ENCODE data around the gene FAM200C. TPM values are rescaled to one million over a fixed set of nuclear protein-coding genes. Genes with fewer than 3 reads are reported as not detected.

The FAM200C gene
- polyA plus RNA-seq, 1 donor (not counting 4 experiments of a cell fraction or from before 2014, with no cell fraction given) = 1.7 TPM

DNA sequence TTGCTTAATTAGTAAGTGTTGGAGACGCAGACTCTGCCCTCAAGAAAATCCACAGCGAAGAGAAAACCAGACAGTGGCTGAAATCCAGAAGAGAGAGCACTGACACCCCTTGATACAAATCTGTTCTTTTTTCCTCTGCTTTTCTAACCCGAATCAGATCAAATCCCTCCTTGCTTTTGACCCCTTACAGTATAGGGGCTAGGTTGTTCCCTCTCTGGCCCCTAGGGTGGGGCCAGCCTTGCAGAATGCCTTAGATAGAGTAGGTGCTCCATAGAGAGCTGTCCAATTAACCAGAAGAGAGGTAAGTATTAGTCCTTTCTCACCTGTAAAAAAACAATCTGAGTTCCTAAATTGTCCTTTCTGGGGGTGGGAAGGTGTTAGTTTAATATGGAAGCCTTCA lies 39.5 kb downstream of the FAM200C start:
- no peaks in the 10 kb centered on the region for H4K20me1 ChIP-seq (ENCODE audit: control insufficient read depth, extremely low read depth, insufficient read depth, low read length)
- TF ChIP-seq EZH2 (IDR thresholded peaks at IDR 0.05; ENCODE audit: low read length) = no peak
- TF ChIP-seq, protein P1, sequence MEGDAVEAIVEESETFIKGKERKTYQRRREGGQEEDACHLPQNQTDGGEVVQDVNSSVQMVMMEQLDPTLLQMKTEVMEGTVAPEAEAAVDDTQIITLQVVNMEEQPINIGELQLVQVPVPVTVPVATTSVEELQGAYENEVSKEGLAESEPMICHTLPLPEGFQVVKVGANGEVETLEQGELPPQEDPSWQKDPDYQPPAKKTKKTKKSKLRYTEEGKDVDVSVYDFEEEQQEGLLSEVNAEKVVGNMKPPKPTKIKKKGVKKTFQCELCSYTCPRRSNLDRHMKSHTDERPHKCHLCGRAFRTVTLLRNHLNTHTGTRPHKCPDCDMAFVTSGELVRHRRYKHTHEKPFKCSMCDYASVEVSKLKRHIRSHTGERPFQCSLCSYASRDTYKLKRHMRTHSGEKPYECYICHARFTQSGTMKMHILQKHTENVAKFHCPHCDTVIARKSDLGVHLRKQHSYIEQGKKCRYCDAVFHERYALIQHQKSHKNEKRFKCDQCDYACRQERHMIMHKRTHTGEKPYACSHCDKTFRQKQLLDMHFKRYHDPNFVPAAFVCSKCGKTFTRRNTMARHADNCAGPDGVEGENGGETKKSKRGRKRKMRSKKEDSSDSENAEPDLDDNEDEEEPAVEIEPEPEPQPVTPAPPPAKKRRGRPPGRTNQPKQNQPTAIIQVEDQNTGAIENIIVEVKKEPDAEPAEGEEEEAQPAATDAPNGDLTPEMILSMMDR (optimal IDR thresholded peaks at IDR 0.05 in 1 of 3, IDR thresholded peaks at IDR 0.05 in 1 of 3, conservative IDR thresholded peaks at IDR 0.05 in 1 of 3; ENCODE audit: extremely low read depth in 1 of 3, insufficient read depth in 2 of 3, low read length in 3 of 3) = no peak
- no peaks in the 10 kb centered on the region for H3K79me2 ChIP-seq (ENCODE audit: control insufficient read depth, insufficient read depth, low read length)
- no peaks in the 10 kb centered on the region for H3K9me1 ChIP-seq (ENCODE audit: control insufficient read depth, extremely low read depth, insufficient read depth, low read length)
- H3K4me2 ChIP-seq (ENCODE audit: control insufficient read depth, extremely low read depth, insufficient read depth, low read depth, low read length) = peak overlapping the region; percentile 65
- H3K9ac ChIP-seq (ENCODE audit: control insufficient read depth, extremely low read depth, insufficient read depth, low read length) = no peak overlapping the region
- no peak overlapping the region for H3K4me3 ChIP-seq (ENCODE audit: control insufficient read depth in 2 of 3, extremely low read depth in 1 of 3, insufficient read depth in 2 of 3, low read depth in 1 of 3, low read length in 3 of 3)
- peak overlapping the region; percentile 61 for H2AFZ ChIP-seq (ENCODE audit: control insufficient read depth, low read length)
- no peaks in the 10 kb centered on the region for H3K27me3 ChIP-seq (ENCODE audit: control insufficient read depth, extremely low read depth, insufficient read depth, low read length)
- no peaks in the 10 kb centered on the region for H3K36me3 ChIP-seq (ENCODE audit: control insufficient read depth in 2 of 2, extremely low read depth in 1 of 2, insufficient read depth in 2 of 2, low read length in 2 of 2)
- dilution Hi-C loops (cut with MboI; ENCODE audit: extremely low pct_ligation_motif_present, low sequenced_read_pairs) = no loop called here
- FAIRE-seq (no peak), DNase-seq (ENCODE audit: low read depth, low spot score) (no peak)
- no peaks in the 10 kb centered on the region for H3K9me3 ChIP-seq (ENCODE audit: control insufficient read depth, low read depth, low read length)
- H3K4me1 ChIP-seq (ENCODE audit: control insufficient read depth, extremely low read depth, insufficient read depth, low read length) = peaks cover 10% of the 10 kb centered on the region
- H3K27ac ChIP-seq (ENCODE audit: control insufficient read depth, insufficient read depth, low read length) = no peak overlapping the region

DNA sequence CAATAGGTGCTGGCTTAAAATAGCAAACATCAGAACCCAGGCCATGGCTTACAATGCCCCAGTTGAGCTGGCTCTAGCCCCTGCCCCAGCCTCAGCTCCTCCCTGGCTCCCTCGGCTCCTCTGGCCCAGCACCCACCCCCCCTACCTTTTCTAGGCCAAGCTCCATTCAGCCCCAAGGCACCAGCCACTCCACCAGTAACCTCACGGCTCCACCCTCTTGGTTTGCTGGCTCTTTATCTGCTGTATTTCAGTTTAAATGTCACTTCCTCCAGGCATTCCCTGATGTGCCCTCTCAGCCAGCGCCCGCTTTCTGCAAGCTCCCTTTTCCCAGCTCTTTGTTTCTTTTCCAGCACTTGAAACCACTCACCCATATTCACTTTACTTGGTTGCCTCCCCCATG lies 40.0 kb downstream of the FAM200C start:
- FAIRE-seq (no peak), DNase-seq (ENCODE audit: low read depth, low spot score) (no peak)
- H3K9ac ChIP-seq (ENCODE audit: control insufficient read depth, extremely low read depth, insufficient read depth, low read length) = no peak overlapping the region
- no peaks in the 10 kb centered on the region for H3K27me3 ChIP-seq (ENCODE audit: control insufficient read depth, extremely low read depth, insufficient read depth, low read length)
- peak overlapping the region; percentile 61 for H2AFZ ChIP-seq (ENCODE audit: control insufficient read depth, low read length)
- H3K4me1 ChIP-seq (ENCODE audit: control insufficient read depth, extremely low read depth, insufficient read depth, low read length) = peaks cover 10% of the 10 kb centered on the region
- H3K9me1 ChIP-seq (ENCODE audit: control insufficient read depth, extremely low read depth, insufficient read depth, low read length) = no peaks in the 10 kb centered on the region
- TF ChIP-seq, protein P1 (optimal IDR thresholded peaks at IDR 0.05 in 1 of 3, IDR thresholded peaks at IDR 0.05 in 1 of 3, conservative IDR thresholded peaks at IDR 0.05 in 1 of 3; ENCODE audit: extremely low read depth in 1 of 3, insufficient read depth in 2 of 3, low read length in 3 of 3) = no peak
- TF ChIP-seq EZH2 (IDR thresholded peaks at IDR 0.05; ENCODE audit: low read length) = no peak
- peak overlapping the region; percentile 65 for H3K4me2 ChIP-seq (ENCODE audit: control insufficient read depth, extremely low read depth, insufficient read depth, low read depth, low read length)
- H3K9me3 ChIP-seq (ENCODE audit: control insufficient read depth, low read depth, low read length) = no peaks in the 10 kb centered on the region
- peak overlapping the region in 1 of 3 experiments; percentile 14 for H3K4me3 ChIP-seq (ENCODE audit: control insufficient read depth in 2 of 3, extremely low read depth in 1 of 3, insufficient read depth in 2 of 3, low read depth in 1 of 3, low read length in 3 of 3)
- dilution Hi-C loops (cut with MboI; ENCODE audit: extremely low pct_ligation_motif_present, low sequenced_read_pairs) = no loop called here
- H3K36me3 ChIP-seq (ENCODE audit: control insufficient read depth in 2 of 2, extremely low read depth in 1 of 2, insufficient read depth in 2 of 2, low read length in 2 of 2) = no peaks in the 10 kb centered on the region
- H3K27ac ChIP-seq (ENCODE audit: control insufficient read depth, insufficient read depth, low read length) = no peak overlapping the region
- H4K20me1 ChIP-seq (ENCODE audit: control insufficient read depth, extremely low read depth, insufficient read depth, low read length) = no peaks in the 10 kb centered on the region
- no peaks in the 10 kb centered on the region for H3K79me2 ChIP-seq (ENCODE audit: control insufficient read depth, insufficient read depth, low read length)

All from keratinocyte (primary cell).